A549 (cell line): ENCODE data around the gene KIF26A.

Source experiments
- EHMT2 ChIP-seq: fragments of 200-600 bp; sonication (generic); IDR thresholded peaks from 2 replicates; pipeline ENCODE4 v1.6.1; 2016; ENCODE audit warnings: antibody characterized with exemption, low read depth, mild to moderate bottlenecking, moderate library complexity
- JUN ChIP-seq, 2 experiments: fragments of >200 bp; sonication (Bioruptor Twin); formaldehyde crosslinking; IDR thresholded peaks; 2 replicates in 1 of 2; 3 replicates in 1 of 2; pipeline ENCODE4 v1.6.1; 2016 to 2017
- MYC ChIP-seq: IDR thresholded peaks from 2 replicates; pipeline ENCODE4 v1.6.1; 2012; ENCODE audit warnings: mild to moderate bottlenecking, inconsistent platforms, low read length, improper control_type of control experiment, borderline replicate concordance
- POLR2A ChIP-seq: IDR thresholded peaks from 2 replicates; pipeline ENCODE4 v1.6.1; 2012; ENCODE audit warnings: mild to moderate bottlenecking, low read length
- RAD21 ChIP-seq, 2 experiments: fragments of >200 bp in 1 of 2; sonication (Bioruptor Twin) in 1 of 2; formaldehyde crosslinking in 1 of 2; IDR thresholded peaks in 1 of 2; conservative IDR thresholded peaks in 1 of 2; 2 replicates in 1 of 2; 3 replicates in 1 of 2; pipeline ENCODE4 v1.6.1; 2012 to 2018; ENCODE audit warnings: inconsistent platforms in 1 of 2
- RFX5 ChIP-seq: fragments of 450-650 bp; IDR thresholded peaks from 2 replicates; pipeline ENCODE4 v1.7.1; 2014; ENCODE audit warnings: antibody characterized with exemption, mild to moderate bottlenecking, moderate library complexity
- TF ChIP-seq, protein P1 (sequence below): fragments of >200 bp; sonication (Bioruptor Twin); formaldehyde crosslinking; IDR thresholded peaks from 3 replicates; pipeline ENCODE4 v1.5.1; 2016

DNA sequence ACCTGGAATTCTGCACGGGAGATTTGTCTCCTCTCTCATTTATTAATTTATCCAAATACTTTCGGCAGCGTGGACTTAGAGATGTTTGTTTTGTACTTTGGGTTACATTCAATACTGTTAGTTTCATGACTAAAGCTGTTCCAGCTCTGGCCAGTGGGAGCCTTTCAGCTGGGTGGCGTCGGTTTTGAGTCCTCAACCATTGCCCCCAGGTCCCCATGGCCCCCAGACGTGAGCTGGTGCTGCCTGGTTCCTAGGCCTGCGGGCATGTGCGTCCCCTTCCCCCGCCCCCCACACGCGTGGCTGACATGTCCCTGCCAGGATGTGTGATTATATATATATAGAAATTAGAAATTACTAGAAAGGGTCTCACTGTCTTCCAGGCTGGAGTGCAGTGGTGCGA, 48.2 kb downstream of the KIF26A start:
- TF ChIP-seq, protein P1, sequence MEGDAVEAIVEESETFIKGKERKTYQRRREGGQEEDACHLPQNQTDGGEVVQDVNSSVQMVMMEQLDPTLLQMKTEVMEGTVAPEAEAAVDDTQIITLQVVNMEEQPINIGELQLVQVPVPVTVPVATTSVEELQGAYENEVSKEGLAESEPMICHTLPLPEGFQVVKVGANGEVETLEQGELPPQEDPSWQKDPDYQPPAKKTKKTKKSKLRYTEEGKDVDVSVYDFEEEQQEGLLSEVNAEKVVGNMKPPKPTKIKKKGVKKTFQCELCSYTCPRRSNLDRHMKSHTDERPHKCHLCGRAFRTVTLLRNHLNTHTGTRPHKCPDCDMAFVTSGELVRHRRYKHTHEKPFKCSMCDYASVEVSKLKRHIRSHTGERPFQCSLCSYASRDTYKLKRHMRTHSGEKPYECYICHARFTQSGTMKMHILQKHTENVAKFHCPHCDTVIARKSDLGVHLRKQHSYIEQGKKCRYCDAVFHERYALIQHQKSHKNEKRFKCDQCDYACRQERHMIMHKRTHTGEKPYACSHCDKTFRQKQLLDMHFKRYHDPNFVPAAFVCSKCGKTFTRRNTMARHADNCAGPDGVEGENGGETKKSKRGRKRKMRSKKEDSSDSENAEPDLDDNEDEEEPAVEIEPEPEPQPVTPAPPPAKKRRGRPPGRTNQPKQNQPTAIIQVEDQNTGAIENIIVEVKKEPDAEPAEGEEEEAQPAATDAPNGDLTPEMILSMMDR = no peak
- TF ChIP-seq RFX5 (no peak), EHMT2 (no peak), MYC (no peak), RAD21 (conservative IDR thresholded peaks at IDR 0.05 in 1 of 2, IDR thresholded peaks at IDR 0.05 in 1 of 2) (no peak), JUN (IDR thresholded peaks at IDR 0.05) (no peak), POLR2A (no peak)
